ENCODE results near the gene HECTD2. TPM values are rescaled to one million over a fixed set of nuclear protein-coding genes. Genes with fewer than 3 reads are reported as not detected.

Gene HECTD2
- total RNA-seq, 1 experiment from 2014 or later = 9.4 TPM

DNA sequence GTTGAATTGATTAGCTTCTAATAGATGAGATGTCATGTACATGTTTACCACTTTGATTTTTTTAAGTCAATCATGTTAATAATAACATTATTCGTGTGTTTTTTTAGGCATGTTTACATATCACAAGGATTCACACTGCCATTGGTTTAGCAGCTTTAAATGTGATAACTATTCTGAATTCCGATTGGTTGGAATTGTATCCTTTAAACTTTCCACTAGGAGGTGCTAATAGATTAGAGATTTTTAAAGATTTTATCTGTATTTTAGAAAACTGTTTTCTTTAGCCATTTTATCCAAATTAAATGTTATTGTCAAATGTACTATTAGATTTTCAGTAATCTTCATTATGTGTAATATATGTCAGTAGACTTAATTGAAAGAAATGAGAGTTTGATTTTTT lies 83.2 kb downstream of the HECTD2 start:
- Mint-ChIP-seq H3K4me1 (peaks cover 4% of the 10 kb centered on the region; the same call in 1 of the 2 replicates), H3K4me3 (no peak overlapping the region), H3K27me3 (ENCODE audit: low read depth) (no peaks in the 10 kb centered on the region), H3K9me3 (no peaks in the 10 kb centered on the region), H3K27ac (no peak overlapping the region), H3K36me3 (no peaks in the 10 kb centered on the region)
- TF ChIP-seq NR1H2 (CRISPR knock-in tag; IDR thresholded peaks at IDR 0.05) (no peak), ZNF219 (CRISPR knock-in tag; IDR thresholded peaks at IDR 0.05; ENCODE audit: borderline replicate concordance) (no peak), ZNF317 (CRISPR knock-in tag; IDR thresholded peaks at IDR 0.05; ENCODE audit: borderline replicate concordance, low read depth) (no peak), ESRRA (CRISPR knock-in tag; IDR thresholded peaks at IDR 0.05; ENCODE audit: borderline replicate concordance) (no peak), MXD4 (CRISPR knock-in tag; IDR thresholded peaks at IDR 0.05; ENCODE audit: borderline replicate concordance) (no peak), OVOL2 (CRISPR knock-in tag; IDR thresholded peaks at IDR 0.05; ENCODE audit: borderline replicate concordance) (no peak), MYBL2 (CRISPR knock-in tag; IDR thresholded peaks at IDR 0.05) (no peak), ZNF423 (CRISPR knock-in tag; IDR thresholded peaks at IDR 0.05) (no peak), TEAD4 (CRISPR knock-in tag; IDR thresholded peaks at IDR 0.05) (no peak), JUN (CRISPR knock-in tag; IDR thresholded peaks at IDR 0.05) (no peak)
- TF ChIP-seq, protein P1, sequence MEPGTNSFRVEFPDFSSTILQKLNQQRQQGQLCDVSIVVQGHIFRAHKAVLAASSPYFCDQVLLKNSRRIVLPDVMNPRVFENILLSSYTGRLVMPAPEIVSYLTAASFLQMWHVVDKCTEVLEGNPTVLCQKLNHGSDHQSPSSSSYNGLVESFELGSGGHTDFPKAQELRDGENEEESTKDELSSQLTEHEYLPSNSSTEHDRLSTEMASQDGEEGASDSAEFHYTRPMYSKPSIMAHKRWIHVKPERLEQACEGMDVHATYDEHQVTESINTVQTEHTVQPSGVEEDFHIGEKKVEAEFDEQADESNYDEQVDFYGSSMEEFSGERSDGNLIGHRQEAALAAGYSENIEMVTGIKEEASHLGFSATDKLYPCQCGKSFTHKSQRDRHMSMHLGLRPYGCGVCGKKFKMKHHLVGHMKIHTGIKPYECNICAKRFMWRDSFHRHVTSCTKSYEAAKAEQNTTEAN (CRISPR knock-in tag; IDR thresholded peaks at IDR 0.05) = no peak
- ChIA-PET CTCF (interaction anchor here (0.6 to 1.1 kb wide), 8 partner anchors 9 to 195 kb away, joined by 3 to 10 read pairs (median 4); partner anchors contain the start of gene PPP1R3C), POLR2A (interaction anchor here (0.6 kb wide), 1 partner anchor 378 kb away, joined by 3 read pairs; no protein-coding TSS in a partner anchor)
- no peak for ATAC-seq
- no peak for DNase-seq (ENCODE audit: low spot score)

DNA sequence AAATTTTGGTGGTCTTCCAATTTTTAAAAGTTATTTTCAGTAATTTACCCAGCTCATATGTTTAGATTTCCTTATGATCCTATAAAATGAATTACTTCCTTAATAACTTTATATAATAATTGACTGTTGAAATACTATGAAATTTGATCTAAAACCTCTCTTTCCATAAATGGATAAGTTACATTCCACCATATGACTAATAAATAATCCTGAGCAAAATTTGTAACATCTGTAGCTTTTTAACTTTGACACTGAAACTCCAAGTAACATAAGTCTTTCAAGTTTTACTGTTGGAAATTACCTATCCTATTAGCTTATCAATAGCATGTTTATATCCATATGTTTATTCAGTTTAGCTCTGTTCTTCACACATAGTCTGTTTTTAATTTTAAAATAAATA lies 85.3 kb downstream of the HECTD2 start:
- Mint-ChIP-seq H3K4me1 (peaks cover 4% of the 10 kb centered on the region; the same call in 1 of the 2 replicates), H3K36me3 (no peaks in the 10 kb centered on the region), H3K9me3 (no peaks in the 10 kb centered on the region), H3K27me3 (ENCODE audit: low read depth) (no peaks in the 10 kb centered on the region), H3K4me3 (no peak overlapping the region), H3K27ac (no peak overlapping the region)
- no peak for DNase-seq (ENCODE audit: low spot score)
- POLR2A ChIA-PET = interaction anchor here (0.6 kb wide), 1 partner anchor 827 kb away, joined by 3 read pairs; no protein-coding TSS in a partner anchor
- CTCF ChIA-PET = interaction anchor here (0.8 kb wide), 1 partner anchor 250 kb away, joined by 4 read pairs; no protein-coding TSS in a partner anchor
- ATAC-seq = no peak
- no peak for TF ChIP-seq TEAD1 (CRISPR knock-in tag; IDR thresholded peaks at IDR 0.05)
- no peak for TF ChIP-seq FOXK1 (CRISPR knock-in tag; IDR thresholded peaks at IDR 0.05)
- TF ChIP-seq CBFB (CRISPR knock-in tag; IDR thresholded peaks at IDR 0.05; ENCODE audit: low read depth) = no peak
- TF ChIP-seq, protein P2, sequence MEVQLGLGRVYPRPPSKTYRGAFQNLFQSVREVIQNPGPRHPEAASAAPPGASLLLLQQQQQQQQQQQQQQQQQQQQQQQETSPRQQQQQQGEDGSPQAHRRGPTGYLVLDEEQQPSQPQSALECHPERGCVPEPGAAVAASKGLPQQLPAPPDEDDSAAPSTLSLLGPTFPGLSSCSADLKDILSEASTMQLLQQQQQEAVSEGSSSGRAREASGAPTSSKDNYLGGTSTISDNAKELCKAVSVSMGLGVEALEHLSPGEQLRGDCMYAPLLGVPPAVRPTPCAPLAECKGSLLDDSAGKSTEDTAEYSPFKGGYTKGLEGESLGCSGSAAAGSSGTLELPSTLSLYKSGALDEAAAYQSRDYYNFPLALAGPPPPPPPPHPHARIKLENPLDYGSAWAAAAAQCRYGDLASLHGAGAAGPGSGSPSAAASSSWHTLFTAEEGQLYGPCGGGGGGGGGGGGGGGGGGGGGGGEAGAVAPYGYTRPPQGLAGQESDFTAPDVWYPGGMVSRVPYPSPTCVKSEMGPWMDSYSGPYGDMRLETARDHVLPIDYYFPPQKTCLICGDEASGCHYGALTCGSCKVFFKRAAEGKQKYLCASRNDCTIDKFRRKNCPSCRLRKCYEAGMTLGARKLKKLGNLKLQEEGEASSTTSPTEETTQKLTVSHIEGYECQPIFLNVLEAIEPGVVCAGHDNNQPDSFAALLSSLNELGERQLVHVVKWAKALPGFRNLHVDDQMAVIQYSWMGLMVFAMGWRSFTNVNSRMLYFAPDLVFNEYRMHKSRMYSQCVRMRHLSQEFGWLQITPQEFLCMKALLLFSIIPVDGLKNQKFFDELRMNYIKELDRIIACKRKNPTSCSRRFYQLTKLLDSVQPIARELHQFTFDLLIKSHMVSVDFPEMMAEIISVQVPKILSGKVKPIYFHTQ (CRISPR knock-in tag; IDR thresholded peaks at IDR 0.05) = no peak
- TF ChIP-seq, protein P3, sequence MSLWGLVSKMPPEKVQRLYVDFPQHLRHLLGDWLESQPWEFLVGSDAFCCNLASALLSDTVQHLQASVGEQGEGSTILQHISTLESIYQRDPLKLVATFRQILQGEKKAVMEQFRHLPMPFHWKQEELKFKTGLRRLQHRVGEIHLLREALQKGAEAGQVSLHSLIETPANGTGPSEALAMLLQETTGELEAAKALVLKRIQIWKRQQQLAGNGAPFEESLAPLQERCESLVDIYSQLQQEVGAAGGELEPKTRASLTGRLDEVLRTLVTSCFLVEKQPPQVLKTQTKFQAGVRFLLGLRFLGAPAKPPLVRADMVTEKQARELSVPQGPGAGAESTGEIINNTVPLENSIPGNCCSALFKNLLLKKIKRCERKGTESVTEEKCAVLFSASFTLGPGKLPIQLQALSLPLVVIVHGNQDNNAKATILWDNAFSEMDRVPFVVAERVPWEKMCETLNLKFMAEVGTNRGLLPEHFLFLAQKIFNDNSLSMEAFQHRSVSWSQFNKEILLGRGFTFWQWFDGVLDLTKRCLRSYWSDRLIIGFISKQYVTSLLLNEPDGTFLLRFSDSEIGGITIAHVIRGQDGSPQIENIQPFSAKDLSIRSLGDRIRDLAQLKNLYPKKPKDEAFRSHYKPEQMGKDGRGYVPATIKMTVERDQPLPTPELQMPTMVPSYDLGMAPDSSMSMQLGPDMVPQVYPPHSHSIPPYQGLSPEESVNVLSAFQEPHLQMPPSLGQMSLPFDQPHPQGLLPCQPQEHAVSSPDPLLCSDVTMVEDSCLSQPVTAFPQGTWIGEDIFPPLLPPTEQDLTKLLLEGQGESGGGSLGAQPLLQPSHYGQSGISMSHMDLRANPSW (CRISPR knock-in tag; conservative IDR thresholded peaks at IDR 0.05; ENCODE audit: low read depth) = no peak
- TF ChIP-seq PRRX2 (CRISPR knock-in tag; IDR thresholded peaks at IDR 0.05) = no peak
- TF ChIP-seq RELA (CRISPR knock-in tag; IDR thresholded peaks at IDR 0.05; ENCODE audit: borderline replicate concordance) = no peak
- TF ChIP-seq, protein P4, sequence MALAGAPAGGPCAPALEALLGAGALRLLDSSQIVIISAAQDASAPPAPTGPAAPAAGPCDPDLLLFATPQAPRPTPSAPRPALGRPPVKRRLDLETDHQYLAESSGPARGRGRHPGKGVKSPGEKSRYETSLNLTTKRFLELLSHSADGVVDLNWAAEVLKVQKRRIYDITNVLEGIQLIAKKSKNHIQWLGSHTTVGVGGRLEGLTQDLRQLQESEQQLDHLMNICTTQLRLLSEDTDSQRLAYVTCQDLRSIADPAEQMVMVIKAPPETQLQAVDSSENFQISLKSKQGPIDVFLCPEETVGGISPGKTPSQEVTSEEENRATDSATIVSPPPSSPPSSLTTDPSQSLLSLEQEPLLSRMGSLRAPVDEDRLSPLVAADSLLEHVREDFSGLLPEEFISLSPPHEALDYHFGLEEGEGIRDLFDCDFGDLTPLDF (CRISPR knock-in tag; IDR thresholded peaks at IDR 0.05) = no peak
- TF ChIP-seq, protein P5, sequence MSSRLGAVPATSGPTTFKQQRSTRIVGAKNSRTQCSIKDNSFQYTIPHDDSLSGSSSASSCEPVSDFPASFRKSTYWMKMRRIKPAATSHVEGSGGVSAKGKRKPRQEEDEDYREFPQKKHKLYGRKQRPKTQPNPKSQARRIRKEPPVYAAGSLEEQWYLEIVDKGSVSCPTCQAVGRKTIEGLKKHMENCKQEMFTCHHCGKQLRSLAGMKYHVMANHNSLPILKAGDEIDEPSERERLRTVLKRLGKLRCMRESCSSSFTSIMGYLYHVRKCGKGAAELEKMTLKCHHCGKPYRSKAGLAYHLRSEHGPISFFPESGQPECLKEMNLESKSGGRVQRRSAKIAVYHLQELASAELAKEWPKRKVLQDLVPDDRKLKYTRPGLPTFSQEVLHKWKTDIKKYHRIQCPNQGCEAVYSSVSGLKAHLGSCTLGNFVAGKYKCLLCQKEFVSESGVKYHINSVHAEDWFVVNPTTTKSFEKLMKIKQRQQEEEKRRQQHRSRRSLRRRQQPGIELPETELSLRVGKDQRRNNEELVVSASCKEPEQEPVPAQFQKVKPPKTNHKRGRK (CRISPR knock-in tag; IDR thresholded peaks at IDR 0.05; ENCODE audit: borderline replicate concordance) = no peak
- TF ChIP-seq, protein P1 (CRISPR knock-in tag; IDR thresholded peaks at IDR 0.05) = no peak
- no peak for TF ChIP-seq HMGA2 (CRISPR knock-in tag; IDR thresholded peaks at IDR 0.05)
- TF ChIP-seq, protein P6, sequence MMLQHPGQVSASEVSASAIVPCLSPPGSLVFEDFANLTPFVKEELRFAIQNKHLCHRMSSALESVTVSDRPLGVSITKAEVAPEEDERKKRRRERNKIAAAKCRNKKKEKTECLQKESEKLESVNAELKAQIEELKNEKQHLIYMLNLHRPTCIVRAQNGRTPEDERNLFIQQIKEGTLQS (CRISPR knock-in tag; conservative IDR thresholded peaks at IDR 0.05) = no peak
- TF ChIP-seq, protein P7, sequence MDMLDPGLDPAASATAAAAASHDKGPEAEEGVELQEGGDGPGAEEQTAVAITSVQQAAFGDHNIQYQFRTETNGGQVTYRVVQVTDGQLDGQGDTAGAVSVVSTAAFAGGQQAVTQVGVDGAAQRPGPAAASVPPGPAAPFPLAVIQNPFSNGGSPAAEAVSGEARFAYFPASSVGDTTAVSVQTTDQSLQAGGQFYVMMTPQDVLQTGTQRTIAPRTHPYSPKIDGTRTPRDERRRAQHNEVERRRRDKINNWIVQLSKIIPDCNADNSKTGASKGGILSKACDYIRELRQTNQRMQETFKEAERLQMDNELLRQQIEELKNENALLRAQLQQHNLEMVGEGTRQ (CRISPR knock-in tag; IDR thresholded peaks at IDR 0.05) = no peak
